ENCODE results near the gene MAST4. TPM values are rescaled to one million over a fixed set of nuclear protein-coding genes. Genes with fewer than 3 reads are reported as not detected.

Gene MAST4
- total and polyA plus RNA-seq, 2 donors (not counting 1 experiment from before 2014, with no cell fraction given), result 2.5 to 57.1 TPM

GRCh38 chr5:66713998-66714397, 117.8 kb downstream of the MAST4 start:
- ChIA-PET POLR2A (no interaction called here), CTCF (no interaction called here)
- Histone ChIP-seq H3K4me1 (ENCODE audit: control insufficient read depth in 2 of 2, insufficient read depth in 2 of 2, low read length in 2 of 2) (no peaks in the 10 kb centered on the region), H3K9me3 (ENCODE audit: control extremely low read depth in 1 of 3, control insufficient read depth in 2 of 3, insufficient read depth in 1 of 3, low read length in 2 of 3) (peaks cover 2 to 5% (median 3%) of the 10 kb centered on the region in 3 donors), H3K36me3 (replicated peaks in 1 of 2; ENCODE audit: control extremely low read depth in 1 of 2, control insufficient read depth in 1 of 2, extremely low read depth in 1 of 2, insufficient read depth in 2 of 2, low read length in 1 of 2) (no peaks in the 10 kb centered on the region), H3K79me2 (ENCODE audit: control insufficient read depth, insufficient read depth, low read length) (no peaks in the 10 kb centered on the region), H4K20me1 (ENCODE audit: control insufficient read depth, insufficient read depth, low read length, poor library complexity, severe bottlenecking) (no peaks in the 10 kb centered on the region), H3K9ac (ENCODE audit: low read length) (no peak overlapping the region), H3K4me2 (replicated peaks; ENCODE audit: low read depth, low read length, poor library complexity, severe bottlenecking) (no peak overlapping the region), H2AFZ (ENCODE audit: insufficient read depth, low read depth, low read length, poor library complexity, severe bottlenecking) (no peak overlapping the region), H3K27me3 (replicated peaks in 1 of 4; ENCODE audit: control extremely low read depth in 1 of 4, control insufficient read depth in 3 of 4, insufficient read depth in 4 of 4, low read length in 3 of 4) (no peaks in the 10 kb centered on the region), H3K4me3 (ENCODE audit: control extremely low read depth in 1 of 5, extremely low read depth in 1 of 5, insufficient read depth in 1 of 5, low read depth in 2 of 5, low read length in 4 of 5) (no peak overlapping the region), H3K27ac (ENCODE audit: low read length in 2 of 2) (no peak overlapping the region)
- Mint-ChIP-seq H3K9me3 (ENCODE audit: insufficient read depth) (peaks cover 9% of the 10 kb centered on the region), H3K27me3 (no peaks in the 10 kb centered on the region), H3K4me3 (no peak overlapping the region), H3K27ac (no peak overlapping the region), H3K4me1 (no peaks in the 10 kb centered on the region)
- WGBS (ENCODE audit: insufficient coverage), result 95% methylated on average over 2 of the region's 3 CpGs
- DNase-seq (no peak), ATAC-seq (ENCODE audit: low read depth) (no peak)
- intact Hi-C loops (cut with micrococcal nuclease), result no loop called here
- no peak for TF ChIP-seq CTCF (IDR thresholded peaks at IDR 0.05)
- TF ChIP-seq EZH2 (IDR thresholded peaks at IDR 0.05; ENCODE audit: borderline replicate concordance, insufficient read depth, low read depth, low read length, poor library complexity, severe bottlenecking), result no peak

- H3K4me3 ChIP-seq (ENCODE audit: control extremely low read depth in 1 of 5, extremely low read depth in 1 of 5, insufficient read depth in 1 of 5, low read depth in 2 of 5, low read length in 4 of 5), result no peak overlapping the region
- H4K20me1 ChIP-seq (ENCODE audit: control insufficient read depth, insufficient read depth, low read length, poor library complexity, severe bottlenecking), result no peaks in the 10 kb centered on the region
- peaks cover 0 to 3% (median 0%) of the 10 kb centered on the region in 4 experiments for H3K27me3 ChIP-seq (replicated peaks in 1 of 4; ENCODE audit: control extremely low read depth in 1 of 4, control insufficient read depth in 3 of 4, insufficient read depth in 4 of 4, low read length in 3 of 4)
- H3K27me3 Mint-ChIP-seq, result no peaks in the 10 kb centered on the region
- 88% methylated on average over 5 of the region's 6 CpGs for WGBS (ENCODE audit: insufficient coverage)
- ChIA-PET CTCF (no interaction called here), POLR2A (no interaction called here)
- no peaks in the 10 kb centered on the region for H3K9me3 ChIP-seq (ENCODE audit: control extremely low read depth in 1 of 3, control insufficient read depth in 2 of 3, insufficient read depth in 1 of 3, low read length in 2 of 3)
- no peak overlapping the region for H3K27ac Mint-ChIP-seq
- TF ChIP-seq CTCF (IDR thresholded peaks at IDR 0.05) (no peak), EZH2 (IDR thresholded peaks at IDR 0.05; ENCODE audit: borderline replicate concordance, insufficient read depth, low read depth, low read length, poor library complexity, severe bottlenecking) (no peak)
- intact Hi-C loops (cut with micrococcal nuclease), result no loop called here
- no peak overlapping the region for H3K4me2 ChIP-seq (replicated peaks; ENCODE audit: low read depth, low read length, poor library complexity, severe bottlenecking)
- no peak overlapping the region for H3K27ac ChIP-seq (ENCODE audit: low read length in 2 of 2)
- no peak for DNase-seq
- H2AFZ ChIP-seq (ENCODE audit: insufficient read depth, low read depth, low read length, poor library complexity, severe bottlenecking), result no peak overlapping the region
- no peaks in the 10 kb centered on the region for H3K9me3 Mint-ChIP-seq (ENCODE audit: insufficient read depth)
- H3K4me3 Mint-ChIP-seq, result no peak overlapping the region
- ATAC-seq (ENCODE audit: low read depth), result no peak
- H3K4me1 ChIP-seq (ENCODE audit: control insufficient read depth in 2 of 2, insufficient read depth in 2 of 2, low read length in 2 of 2), result no peaks in the 10 kb centered on the region
- H3K36me3 ChIP-seq (replicated peaks in 1 of 2; ENCODE audit: control extremely low read depth in 1 of 2, control insufficient read depth in 1 of 2, extremely low read depth in 1 of 2, insufficient read depth in 2 of 2, low read length in 1 of 2), result no peaks in the 10 kb centered on the region
- no peaks in the 10 kb centered on the region for H3K4me1 Mint-ChIP-seq
- H3K79me2 ChIP-seq (ENCODE audit: control insufficient read depth, insufficient read depth, low read length), result no peaks in the 10 kb centered on the region
- no peak overlapping the region for H3K9ac ChIP-seq (ENCODE audit: low read length)
These were observed 121.5 kb downstream of the MAST4 start for GRCh38 chr5:66717455-66718373.

All from B cell (primary cell).